ENCODE measurements around the gene ABHD14A.

Gene ABHD14A

DNA sequence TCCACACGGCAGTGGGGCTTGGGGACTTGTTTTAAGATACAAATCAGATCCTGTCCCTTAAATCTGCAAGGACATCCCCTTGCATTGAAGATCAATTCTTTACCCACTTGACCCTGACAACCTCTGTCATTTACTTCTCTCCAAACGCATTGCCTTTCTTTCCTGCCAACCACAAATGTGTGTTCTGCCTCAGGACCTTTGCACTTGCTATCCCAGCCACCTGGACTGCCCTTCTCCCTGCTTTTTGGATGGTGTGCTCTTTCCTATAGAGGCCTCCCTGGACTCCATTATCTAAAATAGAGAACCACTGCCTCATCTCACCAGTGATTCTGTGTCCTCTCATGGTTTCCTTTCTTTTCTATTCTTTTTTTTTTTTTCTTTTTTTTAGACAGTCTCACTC lies 22.3 kb downstream of the ABHD14A start:
- no peak for DNase-seq (ENCODE audit: low read depth)

DNA sequence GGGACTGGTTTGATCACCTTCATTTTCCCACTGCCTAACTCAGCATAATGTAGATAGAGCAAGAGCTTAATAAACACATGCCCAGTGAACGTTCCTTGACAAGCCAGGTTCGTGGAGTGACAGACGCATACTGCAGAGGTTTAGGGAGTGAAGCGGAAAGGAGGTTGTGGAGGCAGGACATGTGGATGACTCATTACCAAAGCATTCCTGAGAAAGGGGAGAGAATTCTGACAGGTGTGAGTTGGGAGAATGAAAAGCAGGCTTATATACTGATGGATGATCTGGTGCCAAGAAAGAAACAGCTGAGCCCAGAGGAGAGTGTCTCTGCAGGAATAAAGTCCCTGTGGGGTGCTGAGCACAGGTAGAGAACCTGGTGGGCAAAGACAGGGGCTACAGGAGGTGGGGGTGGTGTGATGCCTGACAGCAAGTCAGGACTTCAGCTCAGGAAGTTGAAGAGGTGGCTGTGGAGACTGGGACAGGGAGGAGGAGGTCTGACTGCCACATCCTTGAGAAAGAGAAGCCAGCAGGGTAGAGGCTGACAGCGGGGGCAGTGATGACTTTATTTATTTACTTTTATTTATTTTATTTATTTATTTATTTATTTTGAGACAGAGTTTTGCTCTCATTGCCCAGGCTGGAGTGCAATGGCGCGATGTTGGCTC lies 23.2 kb downstream of the ABHD14A start:
- DNase-seq (ENCODE audit: low read depth): no peak

DNA sequence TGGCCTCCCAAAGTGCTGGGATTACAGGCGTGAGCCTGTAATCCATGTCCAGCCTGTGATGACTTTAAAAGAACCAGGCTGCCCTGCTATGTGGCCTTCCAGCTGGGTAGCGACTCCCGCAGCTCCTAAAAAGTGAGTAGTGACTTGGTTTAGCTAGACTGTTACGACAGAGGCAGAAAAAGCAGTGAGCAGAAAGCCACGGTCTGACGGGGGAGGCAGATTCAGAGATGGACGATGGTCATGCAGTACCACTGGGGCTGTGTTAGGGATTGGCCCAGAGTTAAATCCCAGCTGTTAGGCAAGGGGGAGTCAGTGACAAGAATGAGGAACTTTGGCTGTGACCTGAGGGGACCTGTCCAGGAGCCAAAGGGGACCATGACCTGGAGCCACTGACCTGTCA lies 23.9 kb downstream of the ABHD14A start:
- no peak for DNase-seq (ENCODE audit: low read depth)

DNA sequence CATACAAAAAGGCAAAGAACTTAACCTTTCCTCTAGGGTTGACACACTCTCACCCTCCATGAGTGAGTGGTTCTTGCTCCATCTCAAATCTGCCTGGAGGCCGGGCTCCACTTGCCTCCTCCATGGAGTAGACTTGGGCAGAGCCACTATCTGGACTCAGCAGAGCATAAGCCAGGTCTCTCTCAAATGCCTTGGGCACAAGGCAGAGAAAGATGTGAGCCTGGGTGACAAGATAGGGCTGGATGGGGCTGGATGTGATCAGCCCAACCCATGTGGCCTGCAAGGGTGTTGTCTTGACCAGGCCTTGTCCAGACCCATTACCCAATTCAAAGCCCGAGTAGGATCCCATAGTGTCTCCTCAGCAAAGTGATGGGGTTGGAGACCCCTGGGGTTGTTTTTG lies 25.0 kb downstream of the ABHD14A start:
- DNase-seq (ENCODE audit: low read depth): no peak

DNA sequence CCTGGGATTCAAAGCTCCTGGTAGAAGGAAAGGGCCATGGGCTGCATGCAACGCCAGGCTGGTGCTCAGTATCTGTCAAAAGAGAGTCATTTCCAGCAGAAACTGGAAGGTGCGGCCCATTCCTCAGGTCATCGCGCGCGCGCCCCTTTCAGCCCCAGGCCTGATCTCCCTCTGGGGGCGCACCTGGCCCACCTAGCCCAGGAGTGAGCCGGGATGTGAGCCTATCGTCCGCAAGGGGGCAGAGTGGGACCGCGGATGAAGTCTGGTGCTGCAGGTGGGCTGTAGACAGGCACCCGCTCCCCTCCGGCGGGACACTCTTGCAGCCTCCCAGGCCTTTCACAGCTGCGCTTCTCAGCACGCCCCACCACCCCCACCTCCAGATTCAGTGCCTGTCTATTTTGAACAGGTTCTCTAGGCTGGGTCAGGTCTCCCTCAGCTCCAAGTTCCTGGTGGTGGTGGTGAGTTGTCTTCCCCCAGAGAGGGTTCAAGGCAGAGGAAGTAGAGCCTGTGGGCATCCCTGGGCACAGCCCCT lies 26.6 kb downstream of the ABHD14A start:
- DNase-seq (ENCODE audit: low read depth): peak; percentile 82

DNA sequence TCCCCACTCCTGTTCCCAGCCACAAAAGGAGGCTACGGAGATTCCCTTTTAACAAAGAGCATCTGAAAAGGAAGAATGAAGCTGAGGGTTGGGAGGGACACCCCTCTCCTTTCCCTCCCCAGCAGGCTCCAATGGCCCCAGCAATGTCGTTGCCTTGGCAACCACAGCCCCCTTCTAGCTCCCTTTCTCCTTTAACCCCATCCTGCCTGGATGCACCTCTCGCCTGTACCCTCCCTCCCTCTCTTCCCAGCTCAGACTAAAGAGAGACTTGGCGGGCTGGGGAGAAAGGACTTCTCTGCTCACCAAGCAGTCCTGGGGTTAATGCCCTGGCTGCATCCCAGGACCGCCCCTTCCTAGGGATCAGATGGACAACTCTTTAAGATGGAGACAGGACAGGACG lies 27.9 kb downstream of the ABHD14A start:
- DNase-seq (ENCODE audit: low read depth): no peak

DNA sequence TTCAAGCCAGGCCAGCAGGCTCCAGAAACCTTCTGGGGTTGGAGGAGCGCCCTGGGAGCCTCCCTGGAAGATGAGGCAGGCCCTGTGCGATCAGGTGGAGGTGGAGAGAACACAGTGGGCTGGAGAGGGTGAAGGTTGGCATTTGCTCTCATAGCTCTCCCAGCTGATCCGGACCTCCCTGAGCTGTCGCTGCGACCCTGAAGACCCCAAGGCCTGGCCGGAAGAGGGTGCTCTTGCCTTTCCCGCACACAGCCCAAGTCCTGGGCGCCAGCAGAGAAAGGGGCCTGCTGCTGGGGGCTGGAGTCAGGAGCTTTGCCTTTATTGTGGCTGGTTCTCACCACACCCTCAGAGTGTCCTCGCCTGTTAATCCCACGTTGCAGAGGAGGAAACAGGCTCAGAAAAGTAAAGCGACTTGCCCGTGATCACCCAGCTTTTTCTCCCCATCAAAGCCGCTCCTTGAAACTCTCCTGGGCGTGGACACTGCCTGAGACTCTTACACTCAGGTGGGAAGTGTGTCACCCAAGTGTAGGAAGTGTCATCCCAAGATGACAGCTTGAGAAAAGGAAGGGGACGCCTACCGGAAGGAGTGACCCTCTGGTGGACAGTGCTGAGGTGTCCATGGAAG lies 29.4 kb downstream of the ABHD14A start:
- DNase-seq (ENCODE audit: low read depth): no peak

DNA sequence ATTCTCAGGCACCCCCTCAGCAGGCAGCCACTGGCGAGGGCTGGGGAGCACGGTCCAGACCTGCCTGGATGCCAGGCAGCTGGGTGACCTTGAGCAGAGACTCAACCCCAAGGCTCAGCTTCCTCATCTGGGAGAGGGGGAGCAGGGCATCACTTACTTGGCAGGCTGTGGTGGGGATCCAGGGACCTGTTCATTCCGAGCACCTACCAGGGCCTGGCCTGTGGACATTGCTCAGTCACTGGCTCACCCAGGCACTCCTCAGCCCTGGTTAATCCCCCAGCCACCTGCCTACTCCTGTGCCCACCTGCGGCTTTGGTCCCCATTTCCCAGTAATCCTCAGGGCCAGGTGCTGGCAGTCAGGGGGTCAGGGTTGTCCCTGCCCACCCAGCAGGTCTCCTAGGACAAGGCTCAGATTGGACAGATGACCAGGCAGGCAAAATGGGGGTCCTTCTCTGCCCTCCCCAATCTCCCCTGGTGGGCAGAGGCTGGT lies 30.1 kb downstream of the ABHD14A start:
- DNase-seq (ENCODE audit: low read depth): no peak

DNA sequence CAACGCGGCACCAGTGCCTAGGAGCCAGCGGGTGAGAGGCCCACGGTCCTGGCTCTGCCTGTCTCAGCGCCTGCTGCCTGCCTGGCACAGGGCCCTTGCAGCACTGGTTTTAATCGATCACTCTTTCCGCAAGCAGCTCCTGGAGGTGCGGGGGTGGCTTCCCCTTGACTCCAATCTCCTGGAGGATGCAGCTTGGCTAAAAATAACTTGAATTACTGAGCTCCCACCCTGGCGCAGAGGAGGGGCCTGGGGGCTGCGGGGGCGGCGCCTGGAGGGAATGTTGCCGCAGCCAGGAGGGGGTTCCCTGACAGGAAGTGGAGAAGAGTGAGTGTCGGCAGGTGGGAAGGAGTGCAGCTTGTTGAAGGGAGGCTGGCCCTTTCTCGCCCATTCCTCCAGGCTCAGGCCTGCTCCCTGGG lies 30.7 kb downstream of the ABHD14A start:
- no peak for DNase-seq (ENCODE audit: low read depth)

DNA sequence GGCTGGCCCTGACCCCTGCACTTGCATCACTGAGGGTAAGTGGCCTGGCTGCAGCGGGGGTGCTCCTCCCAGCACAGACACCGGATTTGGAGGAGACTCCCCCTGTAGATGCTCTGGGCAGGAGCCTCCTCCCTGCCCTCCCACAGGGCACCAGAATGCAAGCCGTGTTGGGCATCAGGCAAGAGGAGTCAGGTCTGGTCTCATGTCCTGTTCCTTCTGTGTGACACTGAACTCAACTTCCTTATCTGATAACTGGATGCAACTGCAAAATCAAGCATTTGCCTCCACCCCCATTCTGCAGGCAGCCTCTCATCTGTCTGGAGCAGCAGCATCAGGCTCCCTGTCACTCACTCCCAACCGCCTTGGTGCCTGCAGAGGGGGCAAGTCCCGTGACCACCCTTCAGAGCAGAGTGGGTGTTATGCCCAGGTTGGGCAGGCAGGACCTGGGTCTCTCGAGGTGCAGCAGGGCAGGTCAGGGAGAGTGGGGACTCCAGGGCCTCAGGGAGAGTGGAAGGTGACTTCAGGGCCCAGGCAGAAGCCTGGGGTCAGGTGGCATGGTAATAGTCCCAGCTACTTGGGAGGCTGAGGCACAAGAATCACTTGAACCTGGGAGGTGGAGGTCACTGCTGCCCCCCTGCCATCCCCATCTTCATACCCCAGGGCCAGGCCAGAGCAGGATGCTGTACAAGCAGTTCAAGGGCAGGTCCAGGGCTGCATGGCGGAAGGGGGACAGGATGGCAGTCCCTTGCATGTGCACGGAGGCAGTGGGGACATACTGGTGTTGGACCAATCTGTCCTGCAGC lies 31.4 kb downstream of the ABHD14A start:
- DNase-seq (ENCODE audit: low read depth): no peak

DNA sequence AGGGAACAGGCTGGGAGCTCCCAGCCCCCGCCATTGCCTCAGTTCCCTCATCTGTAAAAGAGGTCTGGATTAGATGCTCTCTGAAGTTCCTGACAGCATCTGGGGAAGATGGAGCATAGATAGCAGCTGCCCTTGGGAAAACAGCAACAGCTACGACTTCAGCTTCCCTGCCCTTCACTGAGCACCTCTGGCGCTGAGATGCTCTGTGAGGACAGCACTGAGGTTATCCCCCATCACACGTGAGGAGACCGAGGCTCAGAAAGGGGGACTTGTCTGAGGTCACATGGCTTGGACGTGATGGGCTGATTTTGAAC lies 31.9 kb downstream of the ABHD14A start:
- DNase-seq (ENCODE audit: low read depth): no peak

DNA sequence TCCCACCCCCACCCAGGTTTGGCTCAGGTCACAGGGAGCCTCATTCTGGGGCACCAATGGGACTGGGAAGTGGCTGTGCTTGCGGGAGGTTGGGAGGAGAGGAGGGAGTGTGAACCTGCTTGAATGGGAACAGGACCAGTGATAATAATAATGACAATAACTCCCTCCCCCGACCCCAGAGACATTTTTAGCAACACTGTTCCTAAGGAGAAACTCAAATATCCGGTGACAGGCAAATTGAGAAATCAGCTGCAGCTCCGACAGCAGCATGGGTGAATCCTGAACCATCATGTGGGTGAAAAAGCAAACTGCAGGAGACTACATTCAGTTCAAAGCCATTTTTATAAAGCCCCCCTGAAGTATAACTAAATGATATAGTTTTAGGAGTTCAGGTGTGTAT lies 32.4 kb downstream of the ABHD14A start:
- no peak for DNase-seq (ENCODE audit: low read depth)

DNA sequence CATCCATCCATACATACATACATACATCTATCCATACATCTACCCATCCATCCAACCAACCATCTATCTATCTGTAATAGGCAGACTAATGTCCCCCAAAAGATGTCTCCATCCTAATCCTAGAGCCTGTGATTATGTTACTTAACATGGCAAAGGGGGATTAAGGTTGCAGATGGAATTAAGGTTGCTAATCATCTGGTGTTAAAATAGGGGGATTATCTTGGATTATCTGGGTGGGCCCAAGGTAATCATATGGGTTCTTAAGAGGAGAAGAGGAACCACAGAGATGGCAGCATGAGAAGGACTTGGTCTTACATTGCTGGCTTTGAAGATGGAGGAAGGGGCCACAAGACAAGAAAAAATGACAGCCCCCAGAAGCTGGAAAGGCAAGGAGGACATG lies 35.6 kb downstream of the ABHD14A start:
- no peak for DNase-seq (ENCODE audit: low read depth)

DNA sequence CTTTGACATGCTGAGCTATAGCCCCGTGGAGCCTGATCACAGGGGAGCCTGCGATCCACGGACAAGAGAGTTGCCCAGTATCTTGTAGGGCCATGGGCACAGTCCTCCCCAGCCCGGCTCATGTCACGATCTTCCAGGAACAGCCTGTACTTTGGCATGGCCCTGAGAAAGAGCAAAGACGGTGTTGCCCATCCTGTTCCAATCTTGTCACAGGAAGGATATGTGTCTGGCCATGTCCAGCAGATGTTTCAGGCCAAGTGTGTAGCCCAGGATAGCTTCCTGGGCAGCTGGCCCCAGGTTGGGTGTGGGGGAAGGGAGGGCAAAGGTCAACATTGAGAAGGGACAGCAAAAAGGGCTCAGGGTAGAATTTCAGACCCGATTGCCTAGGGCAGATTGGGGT lies 37.8 kb downstream of the ABHD14A start:
- DNase-seq (ENCODE audit: low read depth): no peak

DNA sequence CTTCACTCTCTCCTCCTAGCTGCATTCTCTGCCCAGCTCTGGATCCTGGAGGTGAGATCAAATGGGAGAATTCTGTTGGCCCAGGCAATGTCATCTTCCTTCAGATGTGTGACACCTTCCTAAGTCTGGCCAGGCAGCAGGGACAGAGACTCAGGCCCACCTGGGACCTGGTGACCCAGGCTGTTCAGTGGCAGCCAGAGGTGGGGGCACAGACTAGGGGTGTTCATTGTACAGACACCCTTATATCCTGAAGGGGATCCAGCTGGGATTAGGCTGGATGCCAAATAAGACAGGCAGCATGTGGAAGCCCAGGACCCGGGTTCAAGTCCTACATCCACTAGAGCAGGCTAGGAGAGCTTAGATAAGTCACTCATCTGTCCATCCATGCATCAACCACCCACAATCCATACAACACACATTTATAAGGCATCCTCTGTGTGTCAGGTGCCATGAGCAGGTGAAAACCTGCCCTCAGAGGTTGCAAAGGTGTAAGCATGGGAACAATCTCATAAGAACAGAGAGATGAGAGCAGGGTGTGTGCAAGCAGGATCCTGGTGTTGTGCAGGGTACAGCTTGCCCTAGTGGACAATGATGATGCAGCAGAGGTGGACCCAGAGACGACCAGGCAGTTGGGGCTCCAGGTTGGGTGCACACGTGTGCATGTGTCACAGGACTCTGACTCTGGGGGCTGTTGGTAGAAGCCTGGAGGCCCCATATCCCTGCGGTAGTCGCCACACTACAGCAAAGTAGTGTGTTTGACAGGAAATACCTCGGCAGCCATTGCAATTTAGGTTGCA lies 39.1 kb downstream of the ABHD14A start:
- DNase-seq (ENCODE audit: low read depth): no peak

DNA sequence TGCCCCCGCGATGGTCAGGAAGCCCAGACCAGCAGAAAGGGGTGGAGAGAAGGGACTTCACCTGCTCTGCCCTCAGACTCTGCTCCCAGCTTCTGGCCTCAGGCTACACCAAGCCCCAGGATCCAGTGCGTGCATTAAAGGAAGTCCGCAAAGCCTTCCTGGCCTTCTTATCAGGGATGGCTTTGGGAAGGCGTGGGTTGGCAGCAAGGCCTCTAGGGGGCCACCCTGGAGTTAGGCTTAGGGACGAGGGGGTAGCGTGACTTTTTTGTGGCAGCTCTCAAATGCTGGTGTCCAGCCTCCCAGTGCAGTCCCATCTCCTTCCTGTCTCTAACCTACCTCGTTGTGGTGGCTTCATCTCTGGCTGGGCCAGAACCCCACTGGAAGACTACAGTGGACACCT lies 39.7 kb downstream of the ABHD14A start:
- no peak for DNase-seq (ENCODE audit: low read depth)

DNA sequence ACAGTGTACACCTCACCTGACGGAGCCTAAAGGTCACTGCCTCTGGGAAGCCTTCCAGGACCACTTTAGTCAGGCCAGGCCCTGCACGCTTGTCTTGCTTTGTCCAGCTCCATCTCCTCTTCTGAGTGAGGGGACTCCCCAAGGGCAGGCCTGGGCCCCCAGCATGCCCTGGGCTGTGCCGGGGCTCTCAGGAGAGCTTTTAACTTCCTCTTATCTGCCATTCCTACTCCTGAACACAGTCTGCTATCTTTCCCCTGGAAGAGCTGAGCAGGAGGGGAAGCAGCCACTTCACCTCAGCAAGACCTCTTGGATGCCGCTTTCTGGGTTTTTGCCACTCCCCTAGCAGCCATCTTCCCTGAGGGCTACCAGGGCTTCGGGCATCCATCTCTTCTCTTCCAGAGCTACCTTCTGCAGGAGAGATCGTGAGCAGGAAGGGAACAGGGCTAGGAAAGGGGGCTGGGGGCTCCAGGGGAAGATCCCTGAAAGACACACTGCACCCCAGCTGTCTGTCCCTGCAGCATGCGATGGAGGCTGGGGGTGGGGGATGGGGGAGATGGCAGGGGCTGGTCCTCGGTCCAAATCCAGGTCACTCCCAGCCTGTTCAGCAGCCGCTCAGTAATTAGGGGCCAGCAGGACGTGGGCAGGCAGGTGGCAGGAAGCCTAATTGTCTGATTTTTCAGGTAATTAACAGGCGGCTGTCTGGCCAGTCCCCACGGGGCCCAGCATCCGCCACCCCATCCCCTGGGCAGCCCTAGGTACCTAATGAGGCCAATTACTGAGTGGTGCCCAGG lies 40.8 kb downstream of the ABHD14A start:
- DNase-seq (ENCODE audit: low read depth): no peak

DNA sequence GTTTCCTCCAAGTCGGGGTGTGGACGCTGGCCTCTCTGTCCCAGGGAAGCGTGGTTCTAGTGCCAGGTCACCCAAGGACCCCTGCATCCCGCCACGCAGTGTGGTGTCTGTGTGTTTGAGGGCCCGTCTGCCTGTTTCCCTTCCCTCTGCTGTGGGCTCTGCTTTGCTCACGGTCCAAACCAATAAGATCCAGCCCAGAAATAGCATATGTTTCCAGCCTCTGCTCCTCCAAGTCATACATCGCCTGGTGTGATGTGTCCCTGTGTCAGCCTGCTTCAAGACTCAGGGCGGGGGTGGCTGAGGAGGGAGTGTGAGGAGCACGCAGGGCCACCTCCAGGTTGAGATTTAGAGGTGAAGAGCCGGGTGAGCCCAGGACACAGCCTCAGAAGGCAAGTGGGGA lies 42.7 kb downstream of the ABHD14A start:
- no peak for DNase-seq (ENCODE audit: low read depth)

DNA sequence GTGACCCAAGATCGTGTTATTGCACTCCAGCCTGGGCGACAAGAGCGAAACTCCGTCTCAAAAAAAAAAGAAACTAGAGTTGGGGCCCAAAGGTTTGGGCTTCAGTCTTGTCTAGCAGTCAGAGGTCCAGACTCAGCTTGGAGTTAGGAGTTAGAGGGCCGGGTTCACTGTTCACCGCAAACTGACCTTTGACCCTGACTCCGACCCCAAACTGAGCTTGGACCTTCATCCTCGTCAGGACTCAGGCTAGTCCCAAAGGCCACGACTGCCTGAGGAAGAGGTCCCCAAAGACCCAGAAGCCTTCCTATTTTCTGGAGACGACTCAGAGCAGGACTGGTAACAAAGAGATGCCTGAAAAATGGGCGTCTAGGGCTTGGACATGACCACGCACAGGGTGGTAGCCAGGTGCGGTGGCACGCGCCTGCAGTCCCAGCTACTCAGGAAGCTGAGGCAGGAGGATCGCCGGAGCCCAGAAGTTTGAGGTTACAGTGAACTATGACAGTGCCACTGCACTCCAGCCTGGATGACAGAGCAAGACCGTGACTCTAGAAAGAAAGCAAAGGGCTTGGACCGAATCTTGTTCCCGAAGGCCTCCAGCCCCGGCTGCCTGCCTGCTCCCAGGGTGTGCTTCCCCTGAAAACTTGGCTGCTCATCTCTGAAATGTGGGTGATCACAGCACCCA lies 43.6 kb downstream of the ABHD14A start:
- no peak for DNase-seq (ENCODE audit: low read depth)

DNA sequence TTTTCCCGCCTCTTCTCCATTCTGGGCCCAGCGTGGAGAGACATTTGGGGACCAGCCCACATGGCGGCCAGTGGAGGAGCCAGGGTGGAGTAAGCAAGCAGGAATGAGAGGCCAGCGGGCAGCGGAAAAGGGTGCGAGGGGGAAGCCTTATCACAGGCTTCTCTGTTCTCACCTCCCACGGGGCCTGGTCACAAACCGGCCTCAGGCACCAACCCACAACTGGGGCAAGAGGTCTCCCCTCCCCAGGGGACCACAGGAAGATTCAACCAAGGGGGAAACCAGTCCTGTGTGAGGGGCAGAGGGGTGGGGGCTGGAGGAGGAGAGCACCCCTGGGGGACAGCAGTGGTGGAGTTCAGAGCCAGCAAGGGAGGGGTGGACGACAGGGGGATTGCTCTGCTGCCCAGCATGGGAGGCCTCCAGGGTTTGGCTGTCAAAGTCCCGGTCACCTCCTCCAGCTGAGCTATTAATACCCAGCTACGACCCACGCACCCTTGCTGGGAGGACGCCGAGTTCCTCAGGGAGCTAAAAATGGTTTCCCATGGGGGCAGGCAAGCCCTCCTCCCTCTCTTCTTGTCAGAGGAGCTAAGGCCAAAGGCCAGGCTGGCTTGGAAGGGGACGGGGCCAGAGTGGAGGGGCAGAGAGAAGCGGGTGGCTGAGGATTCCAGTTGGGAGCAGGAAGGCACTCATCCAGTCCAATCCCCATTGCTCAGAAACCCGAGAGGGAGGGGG lies 44.7 kb downstream of the ABHD14A start:
- DNase-seq (ENCODE audit: low read depth): no peak
